Germinal center (tissue), 1 donor: ENCODE data around the gene NFKB1.
"Not testable (repeated sequence)": the region's sequence is repeated elsewhere in the genome, so short reads cannot be mapped to it uniquely, and the experiment has no call there.

ENCODE experiments used
- DNase-seq: peaks from one replicate; pipeline ENCODE4 v3.0.0; 2012; ENCODE audit warnings: mixed read lengths, low spot score

Gene NFKB1

GRCh38 chr4:102600689-102601088 lies 99.5 kb downstream of the NFKB1 start:
- no peak for DNase-seq

GRCh38 chr4:102601586-102602227 lies 100.5 kb downstream of the NFKB1 start:
- no peak for DNase-seq

DNA sequence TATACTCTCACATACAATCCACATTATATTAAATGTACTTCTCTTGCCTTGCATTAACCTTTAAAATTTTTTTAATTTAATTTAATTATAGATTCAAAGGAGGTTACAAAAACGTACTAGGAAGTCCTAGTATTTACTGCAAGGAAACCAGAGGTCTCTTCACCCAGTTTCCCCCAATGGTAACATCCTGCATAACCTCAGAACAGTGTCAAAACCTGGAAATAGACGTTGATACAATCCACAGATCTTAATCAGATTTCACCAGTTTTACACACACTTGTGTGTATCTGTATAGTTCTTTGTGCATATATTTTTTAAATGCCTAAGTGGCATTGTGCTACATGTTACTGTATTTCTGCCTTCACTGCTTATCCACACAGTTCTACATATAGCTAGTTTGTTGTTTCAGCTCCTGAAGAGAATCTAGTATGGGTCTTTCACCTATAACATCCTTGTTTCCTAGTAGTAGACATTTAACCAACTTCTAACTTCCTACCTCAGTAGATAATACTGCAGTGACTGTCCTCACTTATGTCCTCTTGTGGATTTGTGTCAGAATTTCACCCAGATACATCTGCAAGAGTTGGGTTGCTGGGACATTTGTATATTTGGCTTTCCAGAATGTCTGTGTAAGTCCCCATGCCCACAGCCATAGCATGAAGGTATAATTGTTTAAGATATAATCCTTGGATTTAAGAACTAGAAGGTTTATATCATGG lies 103.2 kb downstream of the NFKB1 start:
- DNase-seq: no peak

GRCh38 chr4:102606261-102606660 lies 105.1 kb downstream of the NFKB1 start:
- DNase-seq: no peak

DNA sequence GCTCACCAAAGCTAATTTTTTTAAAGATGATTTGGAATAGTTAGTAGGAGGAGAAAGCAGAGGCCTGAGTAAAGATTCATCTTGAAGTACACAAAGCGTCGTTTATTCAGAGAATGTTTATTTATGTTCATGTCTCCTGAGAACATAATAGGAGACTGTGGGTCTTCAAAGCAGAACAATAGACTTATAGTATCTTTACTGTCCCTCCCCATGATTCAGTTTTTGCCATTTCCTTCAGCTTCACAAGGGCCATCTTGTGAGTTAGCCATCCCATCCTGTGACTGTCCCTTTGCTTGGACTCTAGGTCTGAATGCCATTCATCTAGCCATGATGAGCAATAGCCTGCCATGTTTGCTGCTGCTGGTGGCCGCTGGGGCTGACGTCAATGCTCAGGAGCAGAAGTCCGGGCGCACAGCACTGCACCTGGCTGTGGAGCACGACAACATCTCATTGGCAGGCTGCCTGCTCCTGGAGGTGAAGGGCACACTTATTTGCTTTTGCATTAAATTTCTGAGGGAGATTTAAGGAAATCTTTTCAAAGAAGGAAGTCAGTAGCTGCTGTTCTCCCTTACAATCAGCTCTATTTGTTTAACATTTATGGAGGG lies 105.8 kb downstream of the NFKB1 start:
- no peak for DNase-seq

DNA sequence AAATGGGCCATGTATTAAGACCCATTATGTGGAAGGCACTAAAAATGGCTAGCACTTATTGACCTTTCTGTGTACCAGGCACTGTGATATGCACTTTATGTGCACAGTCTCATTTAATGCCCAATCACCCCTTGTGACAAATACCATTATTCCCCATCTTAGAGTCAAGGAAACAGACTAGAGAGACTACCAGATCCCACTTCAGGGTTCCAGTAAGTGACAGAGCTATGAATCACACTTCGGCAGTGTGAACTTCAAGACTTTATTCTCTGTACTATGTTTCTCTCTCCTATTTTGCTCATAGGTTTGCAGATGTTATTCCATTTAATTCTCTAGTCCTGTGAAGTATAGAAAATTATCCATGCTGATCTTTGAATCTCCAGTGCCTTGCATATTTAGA lies 107.0 kb downstream of the NFKB1 start:
- DNase-seq: no peak

- no peak for DNase-seq
Measured at GRCh38 chr4:102610007-102610406, 108.8 kb downstream of the NFKB1 start.

GRCh38 chr4:102610476-102610875 lies 109.3 kb downstream of the NFKB1 start:
- no peak for DNase-seq

GRCh38 chr4:102612210-102612609 lies 111.1 kb downstream of the NFKB1 start:
- DNase-seq: no peak

GRCh38 chr4:102612824-102613366 lies 111.7 kb downstream of the NFKB1 start:
- no peak for DNase-seq

GRCh38 chr4:102614801-102615200 lies 113.6 kb downstream of the NFKB1 start:
- no peak for DNase-seq

GRCh38 chr4:102616636-102617035 lies 115.5 kb downstream of the NFKB1 start:
- peak; percentile 61 for DNase-seq

DNA sequence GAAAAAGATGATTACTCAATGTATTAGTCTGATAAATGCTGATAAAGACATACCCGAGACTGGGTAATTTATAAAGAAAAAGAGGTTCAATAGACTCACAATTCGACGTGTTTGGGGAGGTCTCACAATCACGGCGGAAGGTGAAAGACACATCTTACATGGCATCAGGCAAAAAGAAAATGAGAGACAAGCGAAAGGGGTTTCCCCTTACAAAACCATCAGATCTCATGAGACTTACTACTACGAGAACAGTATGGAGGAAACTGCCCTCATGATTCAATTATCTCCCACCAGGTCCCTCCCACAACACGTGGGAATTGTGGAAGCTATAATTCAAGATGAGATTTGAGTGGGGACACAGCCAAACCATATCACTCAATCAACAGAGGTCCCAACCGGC lies 117.9 kb downstream of the NFKB1 start:
- not testable (repeated sequence) for DNase-seq

DNA sequence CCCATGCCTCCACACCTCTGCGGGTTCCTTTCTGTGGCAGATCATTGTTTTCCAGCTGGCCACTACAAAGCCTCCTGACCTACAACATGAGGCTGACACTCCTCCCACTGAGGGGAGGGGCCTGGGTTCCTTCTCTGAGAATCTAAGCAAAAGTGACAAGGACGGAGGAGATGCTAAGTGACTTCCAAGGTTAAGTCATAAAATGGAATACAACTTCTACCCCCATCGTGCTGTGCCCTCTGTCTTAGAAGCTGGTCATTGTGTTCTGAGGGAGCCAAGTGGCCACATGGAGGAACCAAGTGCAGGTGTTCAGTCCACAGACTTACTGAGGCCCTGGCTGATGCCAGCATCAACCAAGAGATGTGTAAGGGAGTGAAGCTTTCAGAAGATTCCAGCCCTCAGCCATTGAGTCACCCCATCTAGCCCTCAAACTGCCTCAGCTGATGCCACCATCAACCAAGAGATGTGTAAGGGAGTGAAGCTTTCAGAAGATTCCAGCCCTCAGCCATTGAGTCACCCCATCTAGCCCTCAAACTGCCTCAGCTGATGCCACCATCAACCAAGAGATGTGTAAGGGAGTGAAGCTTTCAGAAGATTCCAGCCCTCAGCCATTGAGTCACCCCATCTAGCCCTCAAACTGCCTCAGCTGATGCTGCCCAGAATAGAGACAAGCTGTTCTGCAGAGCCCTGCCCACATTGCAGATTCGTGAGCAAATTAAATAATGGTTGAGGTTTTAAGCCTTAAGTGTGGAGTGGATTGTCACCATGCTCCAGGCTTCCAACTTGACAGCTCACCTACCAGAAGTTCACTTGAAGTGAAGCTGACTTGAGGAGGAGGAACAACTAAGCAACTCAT lies 118.8 kb downstream of the NFKB1 start:
- not testable (repeated sequence) for DNase-seq

DNA sequence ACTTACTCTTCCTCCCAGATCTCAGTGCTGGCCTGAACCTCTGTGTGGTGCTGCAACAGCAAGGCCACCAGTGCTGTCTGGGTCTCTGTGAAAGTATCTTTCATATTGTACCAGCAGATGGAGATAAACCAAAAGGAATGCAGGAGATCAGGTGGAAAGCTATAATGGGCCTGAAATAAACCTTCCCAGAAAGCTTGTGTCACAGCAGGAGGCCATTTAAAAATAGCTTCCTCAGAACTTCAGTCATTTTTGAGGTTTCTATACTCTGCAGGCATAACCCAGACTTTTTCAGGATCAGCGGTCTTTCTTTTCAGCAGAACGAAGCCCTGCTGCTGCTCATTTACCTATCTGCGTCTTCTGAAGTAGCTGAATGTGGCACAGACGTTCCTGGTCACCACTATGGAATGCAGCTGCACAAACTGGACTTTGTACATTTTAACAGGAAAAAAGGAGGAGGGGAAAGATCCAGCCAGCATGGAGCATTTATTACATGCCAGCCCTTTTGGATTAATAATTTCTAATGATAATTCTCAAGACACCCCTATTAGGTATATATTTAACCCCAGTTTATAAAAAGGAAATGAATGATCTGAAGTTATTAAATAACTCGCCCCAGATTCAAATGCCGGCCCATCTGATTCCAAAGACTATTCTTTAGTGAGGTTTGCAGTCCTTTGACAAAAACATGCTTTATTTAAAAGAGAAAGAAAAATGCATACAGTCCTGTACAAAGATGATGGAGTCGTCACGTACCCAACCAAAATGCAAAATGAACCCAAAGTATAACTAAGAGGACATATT lies 119.7 kb downstream of the NFKB1 start:
- DNase-seq: peak; percentile 28

DNA sequence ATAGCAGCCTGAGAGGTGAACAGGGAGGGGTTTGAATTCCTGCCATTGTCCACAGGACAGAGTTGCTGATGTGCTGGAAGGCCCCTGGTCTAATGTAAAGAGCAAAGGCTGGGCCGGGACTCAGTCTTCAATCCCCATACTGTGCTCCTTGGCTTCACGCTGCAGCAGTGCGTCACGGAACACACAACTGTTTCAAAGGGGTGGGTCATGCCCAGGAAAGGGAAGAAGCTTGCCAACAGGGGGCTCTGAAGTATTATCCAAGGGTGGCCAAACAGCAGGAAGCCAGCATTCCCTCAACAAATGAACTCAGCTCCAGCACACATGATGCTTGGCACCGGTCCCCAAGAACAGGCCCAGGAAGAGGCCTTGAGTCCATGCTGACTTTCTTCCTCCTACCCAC lies 122.5 kb downstream of the NFKB1 start:
- DNase-seq: no peak

DNA sequence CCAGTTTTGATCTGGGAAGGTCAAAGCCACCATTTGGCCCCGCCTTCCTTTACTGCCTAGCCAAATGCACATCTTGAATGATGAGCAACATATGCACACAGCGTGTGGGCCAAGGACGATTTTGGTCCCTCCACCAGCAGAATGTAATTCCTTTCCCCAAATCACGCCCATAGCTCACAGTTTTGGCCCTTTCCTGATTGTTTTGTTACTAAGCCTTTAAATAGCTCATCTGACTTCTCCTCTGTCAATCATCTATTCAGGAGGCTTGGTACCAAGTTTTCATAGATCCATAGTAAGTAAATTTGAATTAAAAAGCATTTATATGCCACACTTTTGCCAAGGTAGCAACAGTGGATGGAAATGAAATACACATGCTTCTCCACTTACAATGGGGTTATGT lies 123.3 kb downstream of the NFKB1 start:
- no peak for DNase-seq

DNA sequence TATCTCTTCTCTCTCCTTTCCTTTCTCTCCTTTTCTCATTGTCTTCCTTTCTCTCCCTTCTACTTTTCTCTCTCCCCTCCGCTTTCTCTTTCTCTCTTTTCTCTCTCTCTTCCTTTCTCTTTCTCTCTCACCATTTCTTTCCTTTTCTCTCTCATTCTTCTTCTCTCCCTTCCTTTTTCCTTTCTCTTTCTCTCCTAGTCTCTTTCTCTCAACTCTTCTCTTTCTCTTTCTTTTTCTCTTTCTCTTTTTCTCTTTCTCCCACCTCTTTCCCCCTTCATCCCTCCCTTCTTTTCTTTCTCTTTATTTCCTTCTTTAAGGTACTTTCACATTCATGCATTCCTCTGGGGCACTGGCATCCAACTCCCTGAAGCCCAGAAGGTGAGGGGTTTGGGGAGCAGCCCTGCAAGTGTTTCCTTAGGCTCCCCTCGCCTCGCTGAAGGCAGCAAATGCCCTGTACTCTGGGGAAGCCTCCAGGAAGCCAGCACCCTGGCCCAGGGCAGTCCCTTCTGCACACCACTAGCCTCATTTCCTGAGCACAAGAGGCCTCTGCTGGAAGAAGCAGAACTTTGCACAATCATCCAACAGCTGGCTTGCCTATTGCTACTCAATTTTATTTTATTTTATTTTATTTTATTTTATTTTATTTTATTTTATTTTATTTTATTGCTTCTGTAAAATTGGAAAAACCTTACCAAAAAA lies 124.2 kb downstream of the NFKB1 start:
- DNase-seq: peak; percentile 64

GRCh38 chr4:102627831-102628523 lies 126.8 kb downstream of the NFKB1 start:
- no peak for DNase-seq

- no peak for DNase-seq
Measured at GRCh38 chr4:102629673-102630072, 128.5 kb downstream of the NFKB1 start.
